HFFc6 (cell line): Measurements from ENCODE around the gene PLCB2. TPM values are rescaled to one million over a fixed set of nuclear protein-coding genes. Genes with fewer than 3 reads are reported as not detected.

Source experiments
- DNase-seq: peaks from one replicate; pipeline ENCODE4 v3.0.0-alpha.2; 2018
- H3K27ac Mint-ChIP-seq: 2 replicates; pipeline ENCODE4 v1.8.0; 2020; ENCODE audit warnings: mild to moderate bottlenecking, mixed read lengths
- H3K27me3 Mint-ChIP-seq: 2 replicates; pipeline ENCODE4 v1.8.0; 2021; ENCODE audit warnings: mild to moderate bottlenecking, moderate library complexity, mixed read lengths; ENCODE audit not compliant: insufficient read depth
- H3K36me3 Mint-ChIP-seq: 2 replicates; pipeline ENCODE4 v1.8.0; 2021; ENCODE audit warnings: low read depth, mixed read lengths
- H3K4me1 Mint-ChIP-seq: 2 replicates; pipeline ENCODE4 v1.8.0; 2020; ENCODE audit warnings: low read depth, mixed read lengths
- H3K4me3 Mint-ChIP-seq: 2 replicates; pipeline ENCODE4 v1.8.0; 2020; ENCODE audit warnings: mild to moderate bottlenecking, moderate library complexity, mixed read lengths
- H3K9me3 Mint-ChIP-seq: 2 replicates; pipeline ENCODE4 v1.8.0; 2020; ENCODE audit warnings: mild to moderate bottlenecking, mixed read lengths
- CTCF ChIP-seq: fragments of 200-600 bp; sonication (generic); IDR thresholded peaks from 2 replicates; pipeline ENCODE4 v1.5.0; 2021; ENCODE audit warnings: antibody characterized with exemption, mild to moderate bottlenecking
- total RNA-seq, 6 experiments: library from RNA; stranded (reverse); fragmentation: NEBNext Ultra II Directional; extraction: Animal tissue kit (Norgen Biotek cat#: 25700); gene quantifications; 2 replicates in 1 of 6; 3 replicates in 5 of 6; pipeline ENCODE4 v1.2.3, GENCODE V29; 2021

PLCB2 gene
- total RNA-seq, 6 experiments from 2014 or later, result 0.12 to 1.0 (median 0.48) TPM

GRCh38 chr15:40253167-40253790 is 54.5 kb downstream of the PLCB2 start:
- DNase-seq, result no peak
- Mint-ChIP-seq H3K27me3 (peaks cover 41% of the 10 kb centered on the region), H3K9me3 (no peaks in the 10 kb centered on the region)

GRCh38 chr15:40252438-40253166 is 55.1 kb downstream of the PLCB2 start:
- TF ChIP-seq CTCF, result no peak
- H3K4me1 Mint-ChIP-seq, result peaks cover 23% of the 10 kb centered on the region
- H3K36me3 Mint-ChIP-seq, result no peaks in the 10 kb centered on the region
- H3K9me3 Mint-ChIP-seq, result no peaks in the 10 kb centered on the region
- H3K4me3 Mint-ChIP-seq, result no peak overlapping the region
- H3K27ac Mint-ChIP-seq, result no peak overlapping the region
- peaks cover 38% of the 10 kb centered on the region for H3K27me3 Mint-ChIP-seq
- no peak for DNase-seq

More at GRCh38 chr15:40253167-40253790, 54.5 kb downstream of the PLCB2 start:
- Mint-ChIP-seq H3K4me3 (no peak overlapping the region), H3K36me3 (no peaks in the 10 kb centered on the region), H3K27ac (no peak overlapping the region), H3K4me1 (peaks cover 30% of the 10 kb centered on the region)
- TF ChIP-seq CTCF, result no peak

GRCh38 chr15:40252141-40252437 is 55.6 kb downstream of the PLCB2 start:
- Mint-ChIP-seq H3K27ac (no peak overlapping the region), H3K27me3 (peaks cover 42% of the 10 kb centered on the region), H3K4me3 (no peak overlapping the region), H3K4me1 (peaks cover 22% of the 10 kb centered on the region), H3K9me3 (no peaks in the 10 kb centered on the region), H3K36me3 (no peaks in the 10 kb centered on the region)
- no peak for TF ChIP-seq CTCF
- DNase-seq, result no peak

GRCh38 chr15:40251486-40252140 is 56.1 kb downstream of the PLCB2 start:
- H3K4me3 Mint-ChIP-seq, result no peak overlapping the region
- H3K9me3 Mint-ChIP-seq, result no peaks in the 10 kb centered on the region
- H3K36me3 Mint-ChIP-seq, result no peaks in the 10 kb centered on the region
- H3K27ac Mint-ChIP-seq, result no peak overlapping the region
- H3K27me3 Mint-ChIP-seq, result peaks cover 45% of the 10 kb centered on the region
- H3K4me1 Mint-ChIP-seq, result peaks cover 19% of the 10 kb centered on the region
- TF ChIP-seq CTCF, result no peak
- DNase-seq, result no peak

GRCh38 chr15:40250771-40251483 is 56.8 kb downstream of the PLCB2 start:
- Mint-ChIP-seq H3K4me3 (no peak overlapping the region), H3K27ac (no peak overlapping the region), H3K27me3 (peaks cover 50% of the 10 kb centered on the region), H3K4me1 (peaks cover 16% of the 10 kb centered on the region), H3K36me3 (no peaks in the 10 kb centered on the region), H3K9me3 (no peaks in the 10 kb centered on the region)
- no peak for DNase-seq
- no peak for TF ChIP-seq CTCF
